NCI-H1694 treated with DMSO at 0.1 percent for 48 hours (cell line): Measurements from ENCODE around the gene PLOD3.
A peak's percentile ranks its signal among the peaks of the same experiment; 100 is the strongest.

Experiments used
- DNase-seq: peaks from one replicate; lab custom pipeline; 2025; lab: John Stamatoyannopoulos, UW

Gene PLOD3

GRCh38 chr7:101164071-101164840 lies 53.1 kb downstream of the PLOD3 start:
- no peak for DNase-seq

GRCh38 chr7:101163279-101164070 lies 53.9 kb downstream of the PLOD3 start:
- DNase-seq = no peak

GRCh38 chr7:101162551-101163278 lies 54.7 kb downstream of the PLOD3 start:
- DNase-seq = peak; percentile 25

- no peak for DNase-seq
Observed at GRCh38 chr7:101161692-101162471, 55.5 kb downstream of the PLOD3 start.

- no peak for DNase-seq
Observed at GRCh38 chr7:101160910-101161309, 56.5 kb downstream of the PLOD3 start.

GRCh38 chr7:101159696-101160674 lies 57.4 kb downstream of the PLOD3 start:
- no peak for DNase-seq

GRCh38 chr7:101156866-101157589 lies 60.4 kb downstream of the PLOD3 start:
- no peak for DNase-seq

- no peak for DNase-seq
Observed at GRCh38 chr7:101156277-101156676, 61.1 kb downstream of the PLOD3 start.
